Chondrocyte (in vitro differentiated cells): ENCODE measurements around the gene TPGS1. TPM values are rescaled to one million over a fixed set of nuclear protein-coding genes. Genes with fewer than 3 reads are reported as not detected.

Experiments used
- DNase-seq: peaks from one replicate; pipeline ENCODE4 v3.0.0; 2021; ENCODE audit warnings: mixed read lengths, low spot score
- H3K27ac Mint-ChIP-seq: one replicate; pipeline ENCODE4 v1.8.0; 2021; ENCODE audit warnings: mild to moderate bottlenecking, moderate library complexity, mixed read lengths; ENCODE audit not compliant: unreplicated experiment
- H3K27me3 Mint-ChIP-seq: 2 replicates; pipeline ENCODE4 v1.8.0; 2021; ENCODE audit warnings: low read depth, mixed read lengths
- H3K36me3 Mint-ChIP-seq: 2 replicates; pipeline ENCODE4 v1.8.0; 2021; ENCODE audit warnings: low read depth, mixed read lengths
- H3K4me1 Mint-ChIP-seq: 2 replicates; pipeline ENCODE4 v1.8.0; 2021; ENCODE audit warnings: low read depth, mild to moderate bottlenecking, mixed read lengths
- H3K4me3 Mint-ChIP-seq: one replicate; pipeline ENCODE4 v1.8.0; 2021; ENCODE audit warnings: mild to moderate bottlenecking, moderate library complexity, mixed read lengths; ENCODE audit not compliant: unreplicated experiment
- H3K9me3 Mint-ChIP-seq: 2 replicates; pipeline ENCODE4 v1.8.0; 2021; ENCODE audit warnings: low read depth, mixed read lengths
- CTCF ChIP-seq: fragments of 200-600 bp; sonication (generic); IDR thresholded peaks from 2 replicates; pipeline ENCODE4 v1.5.0; 2021; ENCODE audit warnings: antibody characterized with exemption, mild to moderate bottlenecking, moderate library complexity
- total RNA-seq: library from RNA; stranded (reverse); gene quantifications from 3 replicates; pipeline ENCODE4 v1.2.1, GENCODE V29; 2021

TPGS1 gene
- total RNA-seq, 1 donor from 2014 or later = 22.6 TPM

GRCh38 chr19:491146-491741 lies 16.1 kb upstream of the TPGS1 start:
- Mint-ChIP-seq H3K36me3 (no peaks in the 10 kb centered on the region), H3K4me3 (no peak overlapping the region), H3K4me1 (peaks cover 23% of the 10 kb centered on the region), H3K27ac (no peak overlapping the region), H3K27me3 (peaks cover 2% of the 10 kb centered on the region), H3K9me3 (no peaks in the 10 kb centered on the region)
- no peak for DNase-seq
- no peak for TF ChIP-seq CTCF

GRCh38 chr19:492091-492531 lies 15.2 kb upstream of the TPGS1 start:
- peaks cover 2% of the 10 kb centered on the region for H3K27me3 Mint-ChIP-seq
- TF ChIP-seq CTCF = no peak
- no peak overlapping the region for H3K4me3 Mint-ChIP-seq
- H3K4me1 Mint-ChIP-seq = peaks cover 22% of the 10 kb centered on the region
- H3K9me3 Mint-ChIP-seq = no peaks in the 10 kb centered on the region
- H3K36me3 Mint-ChIP-seq = no peaks in the 10 kb centered on the region
- DNase-seq = no peak
- H3K27ac Mint-ChIP-seq = no peak overlapping the region

- Mint-ChIP-seq H3K36me3 (no peaks in the 10 kb centered on the region), H3K27me3 (peaks cover 8% of the 10 kb centered on the region), H3K27ac (no peak overlapping the region), H3K4me1 (peaks cover 18% of the 10 kb centered on the region), H3K9me3 (no peaks in the 10 kb centered on the region), H3K4me3 (no peak overlapping the region)
- DNase-seq = no peak
- no peak for TF ChIP-seq CTCF
Measured at GRCh38 chr19:493391-494170, 13.7 kb upstream of the TPGS1 start.

GRCh38 chr19:494171-495080 lies 12.9 kb upstream of the TPGS1 start:
- Mint-ChIP-seq H3K4me1 (peaks cover 17% of the 10 kb centered on the region), H3K36me3 (peaks cover 2% of the 10 kb centered on the region), H3K4me3 (no peak overlapping the region), H3K27me3 (peaks cover 13% of the 10 kb centered on the region), H3K9me3 (no peaks in the 10 kb centered on the region), H3K27ac (no peak overlapping the region)
- no peak for TF ChIP-seq CTCF
- no peak for DNase-seq

- no peak for DNase-seq
- Mint-ChIP-seq H3K9me3 (no peaks in the 10 kb centered on the region), H3K27ac (no peak overlapping the region), H3K4me1 (peaks cover 11% of the 10 kb centered on the region), H3K27me3 (peaks cover 15% of the 10 kb centered on the region), H3K36me3 (peaks cover 2% of the 10 kb centered on the region), H3K4me3 (no peak overlapping the region)
- TF ChIP-seq CTCF = no peak
Measured at GRCh38 chr19:495081-495401, 12.3 kb upstream of the TPGS1 start.
